HG03457 (cell line): ENCODE measurements around the gene CNPY2.
A peak's percentile ranks its signal among the peaks of the same experiment; 100 is the strongest.
"Not testable (repeated sequence)": the region's sequence is repeated elsewhere in the genome, so short reads cannot be mapped to it uniquely, and the experiment has no call there.

Experiments
- ATAC-seq: cut with Tn5 transposase; IDR thresholded peaks from one replicate; pipeline ENCODE4 v1.9.1; 2021; ENCODE audit warnings: moderate number of reproducible peaks; ENCODE audit not compliant: unreplicated experiment

The CNPY2 gene

DNA sequence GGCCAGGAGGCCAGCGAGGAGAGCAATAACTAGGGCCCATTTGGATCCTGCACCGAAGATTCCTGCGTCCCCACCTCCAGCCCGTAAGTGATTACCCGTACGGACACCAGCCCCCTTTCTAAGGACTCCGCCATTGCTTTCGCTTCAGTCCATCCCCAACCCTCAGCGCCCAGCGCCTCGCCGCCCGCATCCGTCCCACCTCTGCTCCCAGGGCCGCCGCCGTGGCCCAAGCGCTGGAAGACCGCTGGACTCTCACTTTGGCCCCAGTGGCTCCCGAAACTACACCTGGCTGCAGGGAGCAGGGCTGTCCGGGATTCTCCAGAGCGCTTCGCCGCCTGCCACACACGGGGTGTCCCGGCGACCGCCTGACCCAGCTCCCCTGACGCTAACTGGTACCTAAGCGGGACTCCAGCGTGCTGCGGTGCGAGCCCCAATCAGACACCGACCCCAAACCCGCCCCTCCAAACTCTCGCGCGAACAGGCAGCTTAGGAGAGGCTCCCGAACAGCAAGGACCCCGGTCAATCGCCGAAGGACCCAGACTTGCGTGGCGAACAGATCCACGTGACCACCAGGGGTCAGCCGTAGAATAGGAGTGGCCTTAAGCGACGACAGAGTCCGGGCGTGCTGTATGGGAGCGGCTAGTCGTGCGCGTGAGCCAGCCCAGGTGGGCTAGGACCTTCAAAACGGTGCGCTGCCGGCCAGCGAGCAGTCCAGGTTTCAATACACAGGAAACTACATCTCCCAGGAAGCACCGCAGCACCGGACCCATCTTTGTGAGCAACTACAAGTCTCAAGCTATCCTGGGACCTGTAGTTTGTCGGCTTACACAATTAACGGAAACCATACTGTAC lies at the start of gene CNPY2:
TSS of gene CNPY2 (minus strand) at position 367 of the 852 bp plus-strand sequence. CDS start 771 bp downstream, outside the sequence.
- ATAC-seq = peak; percentile 82

DNA sequence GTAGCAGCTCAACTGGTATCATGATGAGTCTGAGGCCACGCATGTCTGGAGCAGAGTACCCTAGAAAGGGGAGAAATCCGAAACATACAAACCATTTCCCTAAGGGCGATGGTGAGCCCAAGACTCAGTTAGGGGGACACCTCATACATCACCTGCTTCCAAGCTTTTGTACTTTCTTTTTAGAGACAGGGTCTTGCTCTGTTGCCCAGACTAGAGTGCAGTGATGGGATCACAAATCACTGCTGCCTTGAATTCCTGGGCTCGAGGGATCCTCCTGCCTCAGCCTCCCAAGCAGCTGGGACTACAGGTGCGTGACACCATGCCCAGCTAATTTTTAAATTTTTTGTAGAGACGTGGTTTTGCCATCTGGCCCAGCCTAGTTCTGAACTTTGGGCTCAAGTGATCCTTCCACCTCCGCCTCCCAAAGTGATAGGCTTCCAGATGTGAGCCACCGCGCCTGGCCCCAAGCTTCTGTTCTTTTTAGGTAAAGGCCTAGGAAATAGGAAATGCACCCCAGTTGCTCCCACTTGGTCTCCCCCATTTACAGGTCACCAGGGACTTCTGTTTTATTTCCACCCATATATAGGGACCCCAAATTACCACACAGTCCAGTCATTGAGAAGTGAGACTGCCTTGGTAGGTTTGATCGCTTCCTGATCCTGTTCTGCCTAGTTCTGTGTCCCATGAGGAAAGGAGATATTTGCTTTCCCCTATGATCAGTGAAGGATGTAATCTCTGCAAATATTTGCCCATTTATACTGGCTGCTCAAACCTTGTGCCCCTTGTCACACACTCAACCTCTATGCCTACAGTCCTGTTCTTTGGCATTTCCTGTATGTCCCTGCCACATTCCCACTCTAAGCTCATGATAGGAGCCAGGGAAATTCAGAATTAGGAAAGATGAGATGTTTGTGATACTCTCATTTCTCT lies 46.6 kb upstream of the CNPY2 start, which contains the start of gene APOF:
TSS of gene APOF (minus strand) at position 728 of the 930 bp plus-strand sequence. CDS start at position 616, 112 bp downstream.
- no peak for ATAC-seq

DNA sequence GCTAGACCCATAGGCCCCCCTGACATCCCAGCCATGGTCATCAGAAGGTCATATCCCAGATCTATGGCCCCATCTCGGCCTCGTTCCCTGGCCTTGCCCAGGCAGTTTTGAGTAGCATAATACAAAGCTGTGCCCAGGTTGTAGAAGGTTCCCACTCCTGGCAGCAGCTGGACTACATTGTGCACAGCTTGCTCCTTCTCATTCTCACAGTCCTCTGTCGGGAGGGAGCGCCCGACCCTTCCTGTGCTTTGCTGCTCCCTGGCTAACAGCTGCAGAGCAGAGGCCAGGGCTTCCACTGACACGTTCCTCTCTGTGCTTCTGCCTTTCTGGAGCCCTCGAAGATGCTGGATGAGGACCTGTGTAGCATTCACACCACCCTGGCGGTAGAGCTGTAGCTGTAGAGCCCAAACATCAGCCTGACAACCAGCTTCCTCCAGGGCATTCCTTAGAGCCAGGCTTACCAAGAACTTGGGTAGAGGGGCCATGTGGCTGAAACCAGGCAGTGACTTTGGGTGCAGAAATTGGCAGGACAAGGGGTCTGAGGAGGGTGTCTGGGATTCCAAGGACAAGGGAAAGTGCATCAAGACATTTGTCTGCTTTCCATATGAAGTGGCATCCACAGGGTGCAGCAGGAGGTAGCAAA lies 45.8 kb upstream of the CNPY2 start:
- ATAC-seq = no peak

GRCh38 chr12:56359851-56360767 lies 44.3 kb upstream of the CNPY2 start, which contains the start of gene STAT2:
STAT2 (minus strand) TSS chr12:56360107; CDS start chr12:56356571, 3,536 bp downstream.
- peak; percentile 84 for ATAC-seq

DNA sequence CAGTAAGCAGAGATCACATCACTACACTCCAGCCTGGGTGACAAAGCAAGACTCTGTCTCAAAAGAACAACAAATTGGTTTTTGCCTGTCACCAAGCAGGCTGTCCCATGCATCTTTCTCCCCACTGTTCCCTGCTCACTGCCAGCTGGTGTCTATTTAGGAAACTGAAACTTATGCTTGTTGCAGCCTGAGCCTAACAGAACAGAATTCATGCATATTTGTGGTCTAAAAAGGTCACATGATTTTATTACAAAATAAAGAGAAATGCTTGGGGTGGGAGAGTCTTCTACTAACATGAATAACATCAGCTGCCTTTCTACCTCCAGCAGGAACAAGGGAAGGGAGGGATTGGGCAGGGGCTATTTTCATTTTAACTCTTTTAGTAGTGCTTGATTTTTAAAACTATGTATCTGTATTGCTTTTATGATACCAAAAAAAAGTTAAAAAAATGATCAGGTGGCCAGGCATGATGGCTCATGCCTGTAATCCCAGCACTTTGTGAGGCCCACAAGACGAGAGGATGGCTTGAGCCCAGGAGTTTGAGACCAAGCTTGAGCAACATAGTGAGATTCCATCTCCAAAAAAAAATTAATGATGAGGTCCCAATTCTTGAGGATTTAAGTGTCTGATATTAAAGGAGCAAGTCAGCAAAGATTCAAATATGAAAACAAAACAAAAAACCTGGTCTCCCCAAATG lies 43.2 kb upstream of the CNPY2 start:
- ATAC-seq = no peak

DNA sequence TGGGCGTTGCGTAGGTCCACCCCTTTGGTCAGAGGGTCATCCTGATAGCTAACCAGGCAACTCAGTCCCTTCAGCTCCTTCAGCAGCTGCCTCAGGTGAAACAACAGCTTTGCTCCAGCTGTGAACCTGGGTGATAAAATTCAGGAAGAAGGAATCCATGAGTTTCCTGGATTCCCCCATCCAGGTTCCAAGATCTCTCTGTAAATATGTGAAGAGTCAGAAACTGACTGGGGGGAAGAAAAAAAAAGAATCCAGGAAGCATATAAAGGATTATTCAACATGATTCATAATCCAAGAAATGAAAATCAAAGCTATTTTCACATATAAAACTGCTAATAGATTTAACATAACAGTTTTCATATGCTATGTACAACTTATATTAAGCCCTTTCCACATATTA lies 35.5 kb upstream of the CNPY2 start:
- no peak for ATAC-seq

DNA sequence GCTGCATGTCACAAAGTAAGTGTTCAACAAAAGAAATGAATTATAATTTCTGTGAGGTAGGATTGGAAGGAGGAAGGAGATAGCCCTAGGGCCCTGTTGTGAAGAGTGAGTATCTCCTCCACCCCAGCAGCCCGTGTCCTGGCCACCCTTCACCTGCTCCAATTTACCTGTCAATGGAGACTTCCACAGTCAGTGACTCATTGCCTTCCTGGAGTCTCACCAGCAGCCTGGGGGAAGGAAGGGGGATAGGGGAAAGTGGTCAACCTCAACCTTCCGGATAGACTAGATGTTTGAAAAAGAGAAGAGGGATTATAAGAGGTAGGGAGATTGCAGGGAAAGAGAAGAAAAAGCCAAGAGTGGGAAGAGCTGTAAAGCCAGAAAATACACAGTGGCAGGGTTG lies 34.9 kb upstream of the CNPY2 start:
- no peak for ATAC-seq

DNA sequence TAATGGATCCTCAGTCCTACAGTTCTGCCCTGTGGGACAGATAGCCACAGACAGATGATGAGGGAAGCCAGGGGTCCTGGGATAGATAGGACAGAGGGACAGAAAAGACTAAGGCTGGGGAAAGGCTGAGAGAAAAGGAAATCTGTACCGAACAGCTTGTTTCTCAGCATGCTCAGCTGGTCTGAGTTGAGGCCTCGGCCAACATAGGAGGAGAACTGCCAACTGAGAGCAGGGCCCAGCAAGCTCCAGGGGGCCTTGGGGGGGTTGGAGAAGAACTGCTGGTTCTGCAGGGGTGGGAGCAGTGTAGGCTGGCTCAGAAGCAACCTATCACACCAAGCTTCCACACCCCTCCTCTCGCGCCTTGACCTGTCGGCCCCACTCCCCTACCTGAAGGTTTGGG lies 33.0 kb upstream of the CNPY2 start:
- ATAC-seq = no peak

- not testable (repeated sequence) for ATAC-seq
These were observed 31.5 kb upstream of the CNPY2 start for GRCh38 chr12:56347255-56347654.

- ATAC-seq = no peak
These were observed 30.9 kb upstream of the CNPY2 start for GRCh38 chr12:56346675-56347074.

DNA sequence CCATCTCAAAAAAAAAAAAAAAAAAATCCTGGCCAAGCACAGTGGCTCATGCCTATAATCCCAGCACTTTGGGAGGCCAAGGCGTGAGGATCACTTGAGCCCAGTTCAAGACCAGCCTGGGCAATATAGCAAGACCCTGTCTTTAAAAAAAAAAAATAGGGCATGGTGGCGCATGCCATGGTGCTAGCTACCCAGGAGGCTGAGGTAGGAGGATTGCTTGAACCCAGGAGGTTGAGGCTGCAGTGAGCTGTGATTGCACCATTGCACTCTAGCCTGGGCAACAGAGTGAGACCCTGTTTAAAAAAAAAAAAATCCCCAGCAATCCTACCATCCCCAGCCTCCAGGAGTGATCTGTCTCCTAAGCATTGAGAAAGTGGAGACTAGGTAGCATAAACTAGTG lies 26.5 kb upstream of the CNPY2 start:
- not testable (repeated sequence) for ATAC-seq

- ATAC-seq = no peak
These were observed 25.8 kb upstream of the CNPY2 start for GRCh38 chr12:56341616-56342015.

GRCh38 chr12:56339158-56339422 lies 23.3 kb upstream of the CNPY2 start:
- ATAC-seq = no peak

- no peak for ATAC-seq
These were observed 22.7 kb upstream of the CNPY2 start, which contains the start of gene IL23A for GRCh38 chr12:56338308-56339157. IL23A (plus strand) TSS chr12:56338884; CDS start chr12:56339045, 161 bp downstream.

GRCh38 chr12:56337753-56338251 lies 22.0 kb upstream of the CNPY2 start:
- ATAC-seq = no peak

DNA sequence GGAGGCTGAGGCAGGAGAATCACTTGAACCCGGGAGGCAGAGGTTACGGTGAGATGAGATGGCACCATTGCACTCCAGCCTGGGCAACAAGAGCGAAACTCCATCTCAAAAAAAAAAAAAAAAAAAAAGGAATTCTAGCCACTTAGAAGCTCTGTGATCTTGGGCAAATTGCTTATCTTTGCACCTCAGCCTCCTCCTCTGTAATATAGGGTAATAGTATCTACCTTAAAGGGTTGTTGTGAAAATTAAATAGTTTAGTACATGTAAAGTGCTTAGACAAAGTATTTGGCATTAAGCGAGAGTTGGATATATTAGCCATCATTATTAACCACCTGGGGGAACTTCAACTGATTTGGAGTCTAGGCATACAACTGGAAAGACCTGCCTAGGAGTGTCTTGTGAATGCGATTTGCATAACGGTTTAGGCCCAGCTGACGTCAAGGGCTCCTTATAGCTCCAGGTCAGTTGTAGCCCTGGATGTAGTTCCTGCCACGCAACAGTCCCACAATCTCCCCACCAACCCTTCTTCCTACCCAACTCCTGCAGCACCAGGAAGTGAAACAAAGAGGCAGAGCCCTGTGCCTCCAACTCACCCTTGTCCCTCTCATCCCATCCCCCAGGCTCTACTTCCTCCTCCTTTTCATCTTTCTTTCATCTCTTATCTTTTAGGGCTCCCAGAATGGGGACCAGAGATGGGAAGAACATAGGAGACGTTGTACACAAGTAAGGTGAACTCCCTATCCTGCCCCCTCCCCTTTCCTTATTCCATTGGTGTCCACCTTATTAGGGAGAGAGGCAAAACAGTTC lies 20.8 kb upstream of the CNPY2 start:
- no peak for ATAC-seq

- not testable (repeated sequence) for ATAC-seq
These were observed 19.7 kb upstream of the CNPY2 start for GRCh38 chr12:56335527-56335926.

GRCh38 chr12:56334490-56334793 lies 18.7 kb upstream of the CNPY2 start:
- ATAC-seq = no peak
